Liver (tissue), 9 donors: ENCODE data around the gene MEP1A. TPM values are rescaled to one million over a fixed set of nuclear protein-coding genes. Genes with fewer than 3 reads are reported as not detected.

Experiments
- DNase-seq: peaks from one replicate; pipeline ENCODE4 v3.0.0-alpha.2; 2017; ENCODE audit warnings: low spot score
- H3K27ac ChIP-seq, 2 donors: one replicate each; pipeline ENCODE4 v1.7.0; 2013; ENCODE audit warnings: inconsistent platforms in 2 of 2, low read length in 2 of 2, control low read depth in 1 of 2, low read depth in 1 of 2, mild to moderate bottlenecking in 1 of 2
- H3K27me3 ChIP-seq, 4 donors: one replicate each; pipeline versions ENCODE4 v1.6.1 to v1.7.0; 2013; ENCODE audit warnings: low read length in 3 of 4, inconsistent platforms in 1 of 4, mild to moderate bottlenecking in 1 of 4, moderate library complexity in 1 of 4; ENCODE audit not compliant: control insufficient read depth in 4 of 4, insufficient read depth in 4 of 4
- H3K36me3 ChIP-seq, 4 donors: one replicate each; pipeline versions ENCODE4 v1.6.1 to v1.7.0; 2013; ENCODE audit warnings: low read length in 3 of 4, mild to moderate bottlenecking in 3 of 4, low read depth in 1 of 4, moderate library complexity in 1 of 4; ENCODE audit not compliant: control insufficient read depth in 4 of 4, insufficient read depth in 3 of 4
- H3K4me1 ChIP-seq, 4 donors: one replicate each; pipeline versions ENCODE4 v1.6.1 to v1.7.0; 2013; ENCODE audit warnings: low read length in 3 of 4, mild to moderate bottlenecking in 3 of 4, moderate library complexity in 1 of 4; ENCODE audit not compliant: control insufficient read depth in 4 of 4, insufficient read depth in 4 of 4
- H3K4me3 ChIP-seq, 3 donors: one replicate each; pipeline versions ENCODE4 v1.6.1 to v1.7.0; 2013; ENCODE audit warnings: low read length in 3 of 3, control low read depth in 1 of 3, low read depth in 1 of 3, mild to moderate bottlenecking in 1 of 3
- H3K9ac ChIP-seq, 2 donors: one replicate each; pipeline ENCODE4 v1.7.0; 2013; ENCODE audit warnings: low read length in 2 of 2, mild to moderate bottlenecking in 2 of 2, moderate library complexity in 2 of 2, control low read depth in 1 of 2, low read depth in 1 of 2
- H3K9me3 ChIP-seq, 4 donors: one replicate each; pipeline versions ENCODE4 v1.6.1 to v1.7.0; 2013; ENCODE audit warnings: low read length in 3 of 4; ENCODE audit not compliant: control insufficient read depth in 4 of 4
- ATF3 ChIP-seq: IDR thresholded peaks from 2 replicates; pipeline ENCODE4 v1.6.1; 2016; ENCODE audit warnings: antibody characterized with exemption
- FOXA1 ChIP-seq: IDR thresholded peaks from 2 replicates; pipeline ENCODE4 v1.6.1; 2016; ENCODE audit warnings: antibody characterized with exemption
- FOXA2 ChIP-seq: IDR thresholded peaks from 2 replicates; pipeline ENCODE4 v1.6.1; 2016; ENCODE audit warnings: antibody characterized with exemption
- GABPA ChIP-seq, 2 donors: IDR thresholded peaks in 1 of 2; conservative IDR thresholded peaks in 1 of 2; 2 replicates each; pipeline ENCODE4 v1.6.1; 2016; ENCODE audit warnings: antibody characterized with exemption in 2 of 2, mild to moderate bottlenecking in 1 of 2, moderate library complexity in 1 of 2
- HNF4A ChIP-seq, 2 donors: conservative IDR thresholded peaks; 2 replicates each; pipeline ENCODE4 v1.6.1; 2016; ENCODE audit warnings: antibody characterized with exemption in 2 of 2, mild to moderate bottlenecking in 2 of 2
- HNF4G ChIP-seq: IDR thresholded peaks from 2 replicates; pipeline ENCODE4 v1.6.1; 2016; ENCODE audit warnings: antibody characterized with exemption
- MAX ChIP-seq: IDR thresholded peaks from 2 replicates; pipeline ENCODE4 v1.6.1; 2016; ENCODE audit warnings: antibody characterized with exemption
- REST ChIP-seq: IDR thresholded peaks from 2 replicates; pipeline ENCODE4 v1.6.1; 2016; ENCODE audit warnings: antibody characterized with exemption, mild to moderate bottlenecking
- SP1 ChIP-seq: IDR thresholded peaks from 2 replicates; pipeline ENCODE4 v1.6.1; 2018; ENCODE audit warnings: antibody characterized with exemption, mild to moderate bottlenecking
- ZBTB33 ChIP-seq: IDR thresholded peaks from 2 replicates; pipeline ENCODE4 v1.6.1; 2016; ENCODE audit warnings: antibody characterized with exemption
- WGBS: extraction: QIAGEN DNeasy Blood & Tissue Kit; methylation state at CpG from one replicate; pipeline ENCODE4 v1.1.7; 2013; 5-methylcytosine and 5-hydroxymethylcytosine counted together
- polyA plus RNA-seq, 2 donors: library from polyadenylated mRNA; stranded (reverse) in 1 of 2; unstranded in 1 of 2; fragments of 200-250 nt in 1 of 2; fragments of >200 nt in 1 of 2; fragmentation: Nextera tagmentation in 1 of 2; extraction: Ambion mirVana in 1 of 2; gene quantifications; one replicate each; pipeline versions ENCODE4 v1.2.1 to v1.2.3, GENCODE V29; 2013 to 2015
- total RNA-seq, 2 donors: library from RNA; depleted of rRNA; stranded (reverse); fragments of >200 nt; gene quantifications; one replicate each; pipeline ENCODE4 v1.2.3, GENCODE V29; 2014
- donor health status: healthy.
- donor health status: healthy.
- donor health status: healthy.
- donor health status: healthy.
- donor health status: healthy.

MEP1A gene
- total and polyA plus RNA-seq, 4 donors: 0.01 to 1.8 (median 0.08) TPM; not detected in 1

GRCh38 chr6:46776070-46776712 is 17.0 kb upstream of the MEP1A start:
- H3K9ac ChIP-seq: no peak overlapping the region
- TF ChIP-seq MAX: no peak
- no peak for TF ChIP-seq FOXA2
- TF ChIP-seq HNF4G: no peak
- no peak for TF ChIP-seq HNF4A (conservative IDR thresholded peaks at IDR 0.05)
- no peak for TF ChIP-seq GABPA (IDR thresholded peaks at IDR 0.05 in 1 of 2, conservative IDR thresholded peaks at IDR 0.05 in 1 of 2)
- TF ChIP-seq REST: no peak
- no peak for TF ChIP-seq SP1
- no peak for TF ChIP-seq ZBTB33
- H3K9me3 ChIP-seq: no peaks in the 10 kb centered on the region
- no peak for DNase-seq
- H3K27ac ChIP-seq: no peak overlapping the region
- WGBS: 90% methylated on average over 5 of the region's 5 CpGs
- no peak overlapping the region for H3K4me3 ChIP-seq
- H3K36me3 ChIP-seq: no peaks in the 10 kb centered on the region
- H3K27me3 ChIP-seq: no peaks in the 10 kb centered on the region
- H3K4me1 ChIP-seq: no peaks in the 10 kb centered on the region

GRCh38 chr6:46777476-46778346 is 15.5 kb upstream of the MEP1A start:
- 92% methylated on average over 12 of the region's 12 CpGs for WGBS
- H3K27me3 ChIP-seq: no peaks in the 10 kb centered on the region
- H3K9me3 ChIP-seq: no peaks in the 10 kb centered on the region
- H3K36me3 ChIP-seq: no peaks in the 10 kb centered on the region
- no peak for TF ChIP-seq FOXA1
- TF ChIP-seq ATF3: no peak
- TF ChIP-seq FOXA2: no peak
- H3K27ac ChIP-seq: no peak overlapping the region
- DNase-seq: no peak
- no peak overlapping the region for H3K4me3 ChIP-seq
- H3K9ac ChIP-seq: no peak overlapping the region
- no peaks in the 10 kb centered on the region for H3K4me1 ChIP-seq
